Heart left ventricle (tissue), 13 donors: Measurements from ENCODE around the gene SEPSECS.
"Not testable (repeated sequence)": the region's sequence is repeated elsewhere in the genome, so short reads cannot be mapped to it uniquely, and the experiment has no call there.

ENCODE experiments used
- POLR2A ChIP-seq, 2 donors: fragments of 450-650 bp; IDR thresholded peaks; one replicate each; pipeline ENCODE4 v1.6.1; 2017; ENCODE audit warnings: antibody characterized with exemption in 2 of 2, mild to moderate bottlenecking in 2 of 2, moderate library complexity in 2 of 2
- TF ChIP-seq, protein P1 (sequence below), 12 donors: fragments of 200-600 bp; sonication (generic) in 4 of 12; IDR thresholded peaks; one replicate each; pipeline versions ENCODE4 v1.5.0 to v1.8.0; 2018 to 2022; ENCODE audit warnings: antibody characterized with exemption in 12 of 12, mild to moderate bottlenecking in 5 of 12
- donor health status: ischemic (EF 13 %, LVEDD 7.1; RV severe dilation, severe dysfunction).
- donor health status: DM: no; HTN: yes; CAD: no.
- donor health status: DM: no; HTN: no; CAD: no.
- donor health status: ischemic (EF 25% LVEDD 6.9; RV normal size, moderate dysfunction).
- donor health status: ischemic (EF 25% LVEDD 5.7; RV mildly dilated, moderate dysfunction).
- donor health status: ischemic (EF 35%, LVEDD 5.7; RV mildly dilated, moderate dysfunction).
- donor health status: nonischemic (EF 11% LVEDD 7.7; RV severe dilation, severe dysfunction).
- donor health status: DM: yes; HTN: yes; CAD: no.
- donor health status: PGD.
- donor health status: ischemic (EF 29% LVEDD 5.4; RV normal size, mild dysfunction).
- donor health status: nonischemic (EF 23%, LVEDD 6.1; RV moderate dilation, normal function).

DNA sequence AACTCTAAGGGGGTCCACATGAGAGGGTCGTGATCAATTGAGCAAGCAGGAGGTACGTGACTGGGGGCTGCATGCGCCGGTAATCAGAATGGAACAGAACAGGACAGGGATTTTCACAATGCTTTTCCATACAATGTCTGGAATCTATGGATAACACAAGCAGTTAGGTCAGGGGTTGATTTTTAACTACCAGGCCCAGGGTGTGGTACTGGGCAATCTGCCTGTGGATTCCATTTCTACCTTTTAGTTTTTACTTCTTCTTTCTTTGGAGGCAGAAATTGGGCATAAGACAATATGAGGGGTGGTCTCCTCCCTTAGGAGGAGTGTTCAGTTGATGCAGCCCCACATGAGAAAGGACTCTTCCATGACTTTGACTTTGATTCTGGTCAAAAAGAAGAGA, 76.8 kb downstream of the SEPSECS start:
- TF ChIP-seq, protein P1, sequence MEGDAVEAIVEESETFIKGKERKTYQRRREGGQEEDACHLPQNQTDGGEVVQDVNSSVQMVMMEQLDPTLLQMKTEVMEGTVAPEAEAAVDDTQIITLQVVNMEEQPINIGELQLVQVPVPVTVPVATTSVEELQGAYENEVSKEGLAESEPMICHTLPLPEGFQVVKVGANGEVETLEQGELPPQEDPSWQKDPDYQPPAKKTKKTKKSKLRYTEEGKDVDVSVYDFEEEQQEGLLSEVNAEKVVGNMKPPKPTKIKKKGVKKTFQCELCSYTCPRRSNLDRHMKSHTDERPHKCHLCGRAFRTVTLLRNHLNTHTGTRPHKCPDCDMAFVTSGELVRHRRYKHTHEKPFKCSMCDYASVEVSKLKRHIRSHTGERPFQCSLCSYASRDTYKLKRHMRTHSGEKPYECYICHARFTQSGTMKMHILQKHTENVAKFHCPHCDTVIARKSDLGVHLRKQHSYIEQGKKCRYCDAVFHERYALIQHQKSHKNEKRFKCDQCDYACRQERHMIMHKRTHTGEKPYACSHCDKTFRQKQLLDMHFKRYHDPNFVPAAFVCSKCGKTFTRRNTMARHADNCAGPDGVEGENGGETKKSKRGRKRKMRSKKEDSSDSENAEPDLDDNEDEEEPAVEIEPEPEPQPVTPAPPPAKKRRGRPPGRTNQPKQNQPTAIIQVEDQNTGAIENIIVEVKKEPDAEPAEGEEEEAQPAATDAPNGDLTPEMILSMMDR (IDR thresholded peaks at IDR 0.05) = not testable (repeated sequence)
- not testable (repeated sequence) for TF ChIP-seq POLR2A (IDR thresholded peaks at IDR 0.05)
